GM23248 (cell line): ENCODE results near the gene SGMS1. TPM values are rescaled to one million over a fixed set of nuclear protein-coding genes. Genes with fewer than 3 reads are reported as not detected.
A peak's percentile ranks its signal among the peaks of the same experiment; 100 is the strongest.
"Not testable (repeated sequence)": the region's sequence is repeated elsewhere in the genome, so short reads cannot be mapped to it uniquely, and the experiment has no call there.

Experiments
- DNase-seq: peaks from one replicate; pipeline ENCODE4 v3.0.0-alpha.2; 2015
- H2AFZ ChIP-seq: fragments of 200-600 bp; sonication (generic); 2 replicates; pipeline ENCODE4 v1.6.1; 2016; ENCODE audit warnings: antibody characterized with exemption
- H3F3A ChIP-seq: fragments of 200-600 bp; sonication (generic); 2 replicates; pipeline ENCODE4 v1.6.1; 2016; ENCODE audit warnings: mild to moderate bottlenecking, antibody characterized with exemption, mixed run types; ENCODE audit not compliant: insufficient read depth
- H3K27ac ChIP-seq: fragments of 200-600 bp; sonication (generic); 2 replicates; pipeline ENCODE4 v1.5.1; 2016; ENCODE audit warnings: mild to moderate bottlenecking
- H3K27me3 ChIP-seq: fragments of 200-600 bp; sonication (generic); replicated peaks from 2 replicates; pipeline ENCODE4 v1.6.1; 2016; ENCODE audit warnings: mild to moderate bottlenecking; ENCODE audit not compliant: insufficient read depth
- H3K36me3 ChIP-seq: fragments of 200-600 bp; sonication (generic); 2 replicates; pipeline ENCODE4 v1.6.1; 2016; ENCODE audit warnings: low read depth, mild to moderate bottlenecking
- H3K4me1 ChIP-seq: fragments of 200-600 bp; sonication (generic); 2 replicates; pipeline ENCODE4 v1.6.1; 2016; ENCODE audit warnings: mild to moderate bottlenecking; ENCODE audit not compliant: insufficient read depth
- H3K4me2 ChIP-seq: fragments of 200-600 bp; sonication (generic); one replicate; pipeline ENCODE4 v1.6.1; 2016; ENCODE audit warnings: mild to moderate bottlenecking; ENCODE audit not compliant: unreplicated experiment
- H3K4me3 ChIP-seq: fragments of 200-600 bp; sonication (generic); 2 replicates; pipeline ENCODE4 v1.5.1; 2016; ENCODE audit warnings: mild to moderate bottlenecking
- H3K79me2 ChIP-seq: fragments of 200-600 bp; sonication (generic); 2 replicates; pipeline ENCODE4 v1.6.1; 2016; ENCODE audit warnings: mild to moderate bottlenecking; ENCODE audit not compliant: insufficient read depth
- H3K9ac ChIP-seq: fragments of 200-600 bp; sonication (generic); 2 replicates; pipeline ENCODE4 v1.6.1; 2016; ENCODE audit warnings: mild to moderate bottlenecking
- H3K9me2 ChIP-seq: fragments of 200-600 bp; sonication (generic); 2 replicates; pipeline ENCODE4 v1.6.1; 2016; ENCODE audit warnings: mixed run types, mild to moderate bottlenecking, moderate library complexity; ENCODE audit not compliant: insufficient read depth
- H3K9me3 ChIP-seq: fragments of 200-600 bp; sonication (generic); one replicate; pipeline ENCODE4 v1.6.1; 2017; ENCODE audit warnings: low read depth
- H4K20me1 ChIP-seq: fragments of 200-600 bp; sonication (generic); 2 replicates; pipeline ENCODE4 v1.6.0; 2016; ENCODE audit not compliant: insufficient read depth
- EZH2 ChIP-seq: fragments of 200-600 bp; sonication (generic); IDR thresholded peaks from 2 replicates; pipeline ENCODE4 v1.6.1; 2018; ENCODE audit warnings: antibody characterized with exemption, mild to moderate bottlenecking; ENCODE audit not compliant: insufficient read depth, poor library complexity, severe bottlenecking
- EZH2phosphoT487 ChIP-seq: fragments of 200-600 bp; sonication (generic); IDR thresholded peaks from 2 replicates; pipeline ENCODE4 v1.6.1; 2018; ENCODE audit warnings: antibody characterized with exemption, moderate library complexity, mild to moderate bottlenecking, low read depth; ENCODE audit not compliant: insufficient read depth
- WGBS, 2 experiments: methylation state at CpG; one replicate each; pipeline ENCODE4 v1.1.6; 2015 to 2017; ENCODE audit warnings: low lambda C conversion rate in 2 of 2, low coverage in 1 of 2; ENCODE audit errors: missing lambda C conversion rate in 2 of 2; 5-methylcytosine and 5-hydroxymethylcytosine counted together
- in situ Hi-C: fragments of 300-500 bp; cut with MboI; formaldehyde crosslinking; loops from 2 replicates; pipeline ENCODE4 v1.15.0; 2020
- polyA plus RNA-seq: library from polyadenylated mRNA; unstranded; fragments of >200 nt; fragmentation: Nextera tagmentation; extraction: Ambion mirVana; gene quantifications from 2 replicates; pipeline ENCODE4 v1.2.1, GENCODE V29; 2016
- total RNA-seq: library from RNA; depleted of rRNA; stranded (reverse); fragments of >200 nt; shearing (Covaris generic); gene quantifications from 2 replicates; pipeline ENCODE4 v1.2.3, GENCODE V29; 2014

The SGMS1 gene
- total and polyA plus RNA-seq, 2 experiments from 2014 or later = 22.7 to 53.6 TPM

DNA sequence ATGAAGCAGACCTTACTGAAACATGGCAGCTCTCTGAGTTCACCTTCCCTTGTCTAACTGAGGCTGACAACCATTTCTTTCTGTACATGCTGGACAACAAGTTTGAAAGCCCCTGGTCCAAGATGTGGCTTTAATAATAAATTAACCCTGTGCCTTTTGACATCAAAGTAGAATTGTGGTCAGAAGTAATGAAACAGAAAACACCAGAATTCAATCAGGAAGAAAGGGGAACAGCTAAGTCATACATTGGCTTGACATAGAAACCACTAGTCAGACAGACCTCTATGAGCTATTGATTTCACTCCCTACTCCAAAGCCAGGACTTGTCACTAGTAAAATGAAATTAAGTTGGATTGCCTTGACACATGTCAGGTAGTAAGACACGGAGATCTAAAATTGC, 197.3 kb downstream of the SGMS1 start:
- no peaks in the 10 kb centered on the region for H3K9me2 ChIP-seq
- no peak for TF ChIP-seq EZH2
- no peak for TF ChIP-seq EZH2phosphoT487
- in situ Hi-C loops = no loop called here
- no peak overlapping the region for H3K9ac ChIP-seq
- no peak overlapping the region for H3K4me3 ChIP-seq
- DNase-seq = no peak
- no peak overlapping the region for H3K27ac ChIP-seq
- no peaks in the 10 kb centered on the region for H3K36me3 ChIP-seq
- peaks cover 13% of the 10 kb centered on the region for H3K4me1 ChIP-seq
- no peak overlapping the region for H3K4me2 ChIP-seq
- peaks cover 16% of the 10 kb centered on the region for H3F3A ChIP-seq
- no peak overlapping the region for H2AFZ ChIP-seq
- WGBS, 2 experiments = 98 to 100% methylated on average over 1 of the region's 1 CpG
- H4K20me1 ChIP-seq = no peaks in the 10 kb centered on the region
- no peaks in the 10 kb centered on the region for H3K9me3 ChIP-seq
- H3K27me3 ChIP-seq = no peaks in the 10 kb centered on the region
- H3K79me2 ChIP-seq = no peaks in the 10 kb centered on the region

DNA sequence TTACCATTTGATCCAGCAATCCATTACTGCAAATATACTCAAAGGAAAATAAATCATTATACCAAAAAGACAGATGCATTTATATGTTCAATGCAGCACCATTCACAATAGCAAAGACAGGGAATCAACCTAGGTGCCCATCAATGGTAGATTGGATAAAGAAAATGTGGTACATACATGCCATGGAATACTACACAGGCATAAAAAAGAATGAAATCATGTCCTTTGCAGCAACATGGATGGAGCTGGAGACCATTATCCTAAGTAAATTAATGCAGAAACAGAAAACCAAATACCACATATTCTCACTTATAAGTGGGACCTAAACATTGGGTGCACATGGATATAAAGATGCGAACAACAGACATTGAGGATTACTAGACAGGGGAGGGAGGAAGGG, 198.5 kb downstream of the SGMS1 start:
- in situ Hi-C loops, H4K20me1 ChIP-seq, H3K4me1 ChIP-seq, H3K27me3 ChIP-seq, H3K9me3 ChIP-seq, H3K9ac ChIP-seq, H3F3A ChIP-seq, H3K4me3 ChIP-seq, H3K4me2 ChIP-seq, H3K79me2 ChIP-seq, H3K36me3 ChIP-seq, H3K9me2 ChIP-seq, H2AFZ ChIP-seq, DNase-seq, H3K27ac ChIP-seq: not testable (repeated sequence)
- WGBS, 2 experiments = 100% methylated on average over 1 of the region's 1 CpG

DNA sequence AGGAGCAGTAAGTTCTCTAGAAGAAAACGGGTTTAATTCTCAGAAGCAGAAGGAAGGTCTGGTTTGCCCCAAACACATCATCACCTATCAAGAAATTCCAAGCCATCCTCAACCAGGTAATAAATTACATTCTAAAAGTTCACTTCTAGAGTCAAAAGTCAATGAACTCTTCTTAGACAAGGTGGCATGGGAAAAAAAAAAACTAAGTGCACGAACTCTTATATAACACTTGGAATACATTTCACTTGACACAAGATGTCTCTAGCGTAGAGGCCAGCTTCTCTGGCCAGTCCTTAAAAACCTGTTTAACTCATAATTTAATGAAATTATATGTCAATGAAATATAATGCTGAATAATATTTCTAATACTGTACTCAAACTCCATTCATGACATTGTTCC, 200.3 kb downstream of the SGMS1 start:
- H3K9me2 ChIP-seq = no peaks in the 10 kb centered on the region
- H4K20me1 ChIP-seq = no peaks in the 10 kb centered on the region
- TF ChIP-seq EZH2 = no peak
- TF ChIP-seq EZH2phosphoT487 = no peak
- H3F3A ChIP-seq = peaks cover 15% of the 10 kb centered on the region
- H3K9ac ChIP-seq = no peak overlapping the region
- in situ Hi-C loops = no loop called here
- H3K27ac ChIP-seq = no peak overlapping the region
- DNase-seq = no peak
- no peaks in the 10 kb centered on the region for H3K36me3 ChIP-seq
- H3K4me1 ChIP-seq = peaks cover 14% of the 10 kb centered on the region
- 70 to 77% methylated on average over 3 of the region's 3 CpGs for WGBS, 2 experiments
- no peak overlapping the region for H3K4me3 ChIP-seq
- no peak overlapping the region for H2AFZ ChIP-seq
- H3K27me3 ChIP-seq = no peaks in the 10 kb centered on the region
- no peaks in the 10 kb centered on the region for H3K79me2 ChIP-seq
- no peaks in the 10 kb centered on the region for H3K9me3 ChIP-seq
- H3K4me2 ChIP-seq = no peak overlapping the region

DNA sequence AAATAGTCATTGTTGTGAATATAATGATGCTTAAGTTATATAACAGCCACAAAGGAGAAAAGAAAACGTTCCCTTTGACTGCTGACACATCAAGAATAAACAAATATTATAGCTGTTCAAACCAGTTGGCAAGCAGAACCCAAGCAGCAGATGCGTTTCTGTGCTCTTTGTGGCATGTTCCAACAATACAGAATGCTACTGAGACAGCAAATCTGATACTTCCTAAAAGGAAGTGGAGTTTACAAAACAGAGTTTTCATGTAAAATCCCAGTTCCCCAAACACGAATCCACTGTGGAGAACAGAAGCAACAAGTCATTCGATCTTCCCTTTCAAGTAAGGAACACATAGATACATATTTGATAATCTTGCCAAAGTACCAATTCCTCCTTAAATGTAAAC, 201.5 kb downstream of the SGMS1 start:
- Histone ChIP-seq H2AFZ (no peak overlapping the region), H3F3A (peaks cover 15% of the 10 kb centered on the region), H3K27ac (no peak overlapping the region), H3K36me3 (no peaks in the 10 kb centered on the region), H3K4me1 (peaks cover 14% of the 10 kb centered on the region), H3K27me3 (no peaks in the 10 kb centered on the region), H3K79me2 (peaks cover 6% of the 10 kb centered on the region), H3K9me2 (no peaks in the 10 kb centered on the region), H3K4me3 (no peak overlapping the region), H3K4me2 (no peak overlapping the region), H4K20me1 (no peaks in the 10 kb centered on the region), H3K9me3 (no peaks in the 10 kb centered on the region), H3K9ac (no peak overlapping the region)
- TF ChIP-seq EZH2phosphoT487 (no peak), EZH2 (no peak)
- no peak for DNase-seq
- in situ Hi-C loops = no loop called here
- WGBS, 2 experiments = 64 to 70% methylated on average over 4 of the region's 4 CpGs

- in situ Hi-C loops = no loop called here
- Histone ChIP-seq H3K27me3 (no peaks in the 10 kb centered on the region), H3K4me1 (peaks cover 22% of the 10 kb centered on the region), H3K36me3 (no peaks in the 10 kb centered on the region), H3K9me3 (no peaks in the 10 kb centered on the region), H4K20me1 (no peaks in the 10 kb centered on the region), H3K79me2 (peaks cover 17% of the 10 kb centered on the region), H3K4me3 (no peak overlapping the region), H3K9ac (no peak overlapping the region), H3F3A (peaks cover 15% of the 10 kb centered on the region), H3K9me2 (no peaks in the 10 kb centered on the region), H3K4me2 (no peak overlapping the region), H2AFZ (no peak overlapping the region), H3K27ac (no peak overlapping the region)
- WGBS, 2 experiments = 97 to 98% methylated on average over 6 of the region's 6 CpGs
- peak; percentile 55 for DNase-seq
- TF ChIP-seq EZH2 = no peak
- TF ChIP-seq EZH2phosphoT487 = no peak
Measured at GRCh38 chr10:50421026-50421719, 202.6 kb downstream of the SGMS1 start.
